ENCODE results near the gene JCAD.

JCAD gene

DNA sequence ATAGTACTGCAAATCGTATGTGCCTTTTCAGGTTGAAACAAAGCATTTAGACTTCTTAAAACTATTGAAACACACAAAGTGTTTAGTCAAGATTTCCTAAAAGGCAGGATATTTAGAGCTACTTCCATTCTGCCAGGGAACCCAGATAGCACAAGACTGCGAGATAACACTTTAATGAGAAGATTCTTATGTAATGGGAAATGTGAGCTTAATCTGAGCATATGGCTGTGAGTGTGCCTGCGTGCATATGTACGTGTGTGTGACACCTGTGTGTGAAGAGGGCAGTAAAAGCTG, 14.3 kb upstream of the JCAD start:
- no peak for DNase-seq

DNA sequence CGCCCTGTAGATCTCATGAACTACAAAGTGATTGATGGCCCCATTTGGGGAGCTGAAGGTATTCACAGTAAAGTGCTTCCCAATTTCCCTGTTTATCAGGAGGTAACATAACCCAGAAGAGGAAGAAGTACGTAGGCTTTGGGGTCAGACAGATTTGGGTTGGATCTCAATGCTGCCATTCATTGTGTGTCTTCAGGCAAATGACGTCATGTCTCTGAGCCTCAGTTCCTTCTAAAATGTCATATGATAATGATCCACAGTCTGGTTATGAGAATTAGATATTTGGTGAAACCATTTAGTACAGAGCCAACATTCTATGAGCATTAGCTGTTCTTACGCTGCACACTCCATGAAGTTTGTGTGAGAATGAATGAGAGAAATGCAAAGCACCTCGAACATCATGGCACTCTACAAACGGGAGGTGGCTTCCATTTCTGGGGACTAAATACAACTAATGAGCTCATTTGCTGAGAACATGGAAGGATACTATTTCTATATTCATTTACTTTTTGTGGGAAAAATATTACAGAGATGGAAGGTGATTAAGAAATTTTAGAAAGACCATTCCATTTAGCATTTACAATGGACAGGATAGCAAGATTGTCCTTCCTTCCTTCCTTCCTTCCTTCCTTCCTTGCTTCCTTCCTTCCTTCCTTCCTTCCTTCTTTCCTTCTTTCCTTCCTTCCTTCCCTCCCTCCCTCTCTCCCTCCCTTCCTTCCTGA, 13.8 kb upstream of the JCAD start:
- no peak for DNase-seq

GRCh38 chr10:30072068-30072467, 12.7 kb upstream of the JCAD start:
- DNase-seq, result no peak

GRCh38 chr10:30070001-30070685, 10.8 kb upstream of the JCAD start:
- DNase-seq, result no peak

GRCh38 chr10:30068492-30069223, 9.3 kb upstream of the JCAD start:
- DNase-seq, result no peak

GRCh38 chr10:30063099-30063498, 3.7 kb upstream of the JCAD start:
- DNase-seq, result no peak

GRCh38 chr10:30062582-30062981, 3.2 kb upstream of the JCAD start:
- no peak for DNase-seq

DNA sequence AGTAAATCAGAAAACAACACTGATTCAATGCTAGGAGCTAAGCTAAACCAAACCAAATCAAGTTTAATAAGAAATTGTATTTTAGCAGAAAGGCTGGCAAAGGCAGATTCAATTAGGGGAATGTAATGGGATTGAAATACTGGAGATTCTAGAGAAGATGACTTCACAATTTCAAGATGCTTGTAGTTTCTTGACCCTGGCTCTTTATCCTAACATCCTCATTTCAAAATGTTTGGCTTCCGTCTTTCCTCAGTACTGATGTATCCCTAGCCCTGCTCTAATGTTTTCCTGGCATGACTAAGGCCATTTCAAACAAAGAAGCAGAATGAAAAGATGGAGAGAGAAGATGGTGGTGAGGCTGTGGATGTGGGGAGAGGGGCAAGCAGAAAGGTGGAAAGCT, 2.7 kb upstream of the JCAD start:
- no peak for DNase-seq

- DNase-seq, result no peak
Observed at GRCh38 chr10:30058570-30059132, 735 bp downstream of the JCAD start.

DNA sequence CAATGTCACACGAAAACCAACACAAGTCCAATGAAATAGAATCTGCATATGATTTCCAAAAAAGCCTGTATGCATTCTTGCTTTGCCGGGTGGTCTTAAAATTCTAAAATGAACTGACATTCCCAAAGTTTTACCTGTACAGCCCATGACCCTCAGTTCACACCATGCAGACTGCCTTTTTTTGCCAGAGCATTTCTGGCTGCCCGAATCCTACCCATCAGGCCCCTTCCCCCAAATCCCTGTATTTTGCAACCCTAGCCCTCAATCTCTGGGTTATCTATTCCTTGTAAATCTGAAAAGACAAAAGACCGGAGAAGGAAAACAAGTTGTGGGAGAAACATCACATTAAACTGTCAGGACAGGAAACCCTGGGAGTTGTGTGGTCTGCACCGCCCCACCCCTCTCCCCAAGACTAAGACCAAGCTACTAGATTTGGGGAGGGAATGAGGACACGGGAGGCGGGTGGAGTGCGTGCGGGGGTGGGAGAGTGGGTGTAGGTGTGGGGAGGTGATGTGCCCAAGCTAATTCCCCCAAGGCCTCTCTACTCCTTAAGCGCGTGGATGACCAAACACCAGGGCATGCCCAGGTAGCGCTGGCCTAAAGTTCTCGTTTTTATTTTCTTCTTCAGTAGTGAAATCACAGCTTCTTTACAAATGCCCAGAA, 1.4 kb downstream of the JCAD start:
- DNase-seq, result no peak

DNA sequence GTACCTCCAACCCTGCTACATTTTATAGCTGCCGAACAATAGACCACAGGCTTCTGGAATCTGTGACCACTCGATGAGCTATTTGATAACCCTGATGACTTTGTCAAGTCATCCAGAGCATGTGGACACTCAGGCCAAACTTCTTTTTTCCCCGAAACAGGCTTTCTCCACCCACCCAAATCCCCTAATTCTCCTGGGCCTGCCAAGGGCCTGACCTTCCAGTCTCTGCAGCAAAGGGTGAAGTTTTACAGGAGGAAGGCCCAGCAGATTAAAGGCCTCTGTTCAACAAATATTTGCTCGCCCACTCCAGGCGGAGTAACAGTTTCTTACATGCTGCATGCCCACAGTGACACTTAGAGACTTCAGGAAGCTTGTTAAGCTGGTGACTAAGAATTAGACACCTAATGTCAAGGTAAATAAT, 2.0 kb downstream of the JCAD start:
- DNase-seq, result no peak

DNA sequence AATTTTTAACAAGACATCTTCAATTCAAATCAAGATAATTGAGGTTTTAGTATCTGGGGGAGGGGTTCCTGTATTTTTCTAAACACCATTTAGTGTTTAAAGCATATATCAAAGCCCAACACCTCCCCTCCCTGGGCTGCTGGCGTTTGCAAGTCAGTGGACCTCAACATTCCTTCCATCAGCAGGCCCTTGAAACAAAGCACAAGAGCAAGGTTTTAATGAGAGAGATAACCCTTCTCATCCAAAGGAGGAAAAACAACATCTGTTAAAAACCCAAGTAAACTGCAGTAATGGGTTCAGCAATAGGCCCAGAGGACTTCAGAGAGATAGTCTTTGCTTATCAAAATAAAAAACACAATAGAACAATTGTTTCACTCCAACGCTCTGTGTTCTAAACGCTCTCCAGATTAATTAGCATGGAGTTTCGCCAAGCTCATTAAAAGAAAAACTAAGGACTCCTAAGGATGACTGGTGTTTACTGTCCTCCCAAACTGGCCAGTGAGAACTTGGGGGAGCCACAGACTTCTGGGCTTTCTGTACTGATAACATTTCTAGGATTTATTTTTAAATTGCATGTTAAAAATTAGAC, 2.5 kb downstream of the JCAD start:
- no peak for DNase-seq

- DNase-seq, result no peak
Observed at GRCh38 chr10:30056281-30056680, 3.1 kb downstream of the JCAD start.

DNA sequence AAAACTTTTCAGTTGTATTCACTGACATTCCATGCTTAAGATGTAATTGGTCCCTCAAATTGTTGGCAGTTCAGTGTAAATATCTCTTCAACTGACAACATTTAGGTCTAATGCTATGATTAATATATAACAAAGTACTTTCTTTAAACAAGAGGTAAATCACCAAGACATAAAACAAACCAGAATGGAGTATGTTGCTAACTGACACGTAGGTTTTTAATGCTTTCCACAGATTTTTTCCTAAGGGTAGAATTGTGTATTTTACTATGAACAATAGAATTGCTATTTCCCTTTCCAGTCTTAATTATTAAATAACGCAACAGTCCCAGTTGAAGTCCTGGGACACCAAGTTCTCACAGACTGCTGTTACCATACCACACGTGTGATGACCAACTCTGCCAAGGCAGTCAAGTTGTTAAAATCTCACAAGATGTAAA, 4.1 kb downstream of the JCAD start:
- DNase-seq, result no peak

GRCh38 chr10:30052062-30052461, 7.3 kb downstream of the JCAD start:
- no peak for DNase-seq

DNA sequence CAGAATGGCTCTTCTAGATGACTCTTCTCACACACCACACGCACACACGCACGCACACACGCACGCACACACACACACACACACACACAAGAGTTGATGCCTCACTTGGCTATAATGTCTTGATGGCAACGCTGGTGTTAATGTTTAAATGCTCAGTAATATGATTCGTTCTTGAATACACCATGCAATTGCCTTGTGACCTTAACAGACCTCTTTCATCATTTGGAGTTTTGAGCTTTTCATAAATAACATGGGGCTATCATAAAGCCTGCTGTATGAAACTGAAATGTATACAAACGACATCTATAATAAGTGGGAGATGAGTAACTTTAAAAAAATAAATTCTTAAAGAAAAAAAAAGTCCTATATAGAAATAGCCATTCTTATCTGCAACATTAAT, 8.2 kb downstream of the JCAD start:
- DNase-seq, result no peak

- DNase-seq, result no peak
Observed at GRCh38 chr10:30050411-30050810, 9.0 kb downstream of the JCAD start.

GRCh38 chr10:30048768-30049517, 10.4 kb downstream of the JCAD start:
- no peak for DNase-seq

- no peak for DNase-seq
Observed at GRCh38 chr10:30047924-30048531, 11.4 kb downstream of the JCAD start.

DNA sequence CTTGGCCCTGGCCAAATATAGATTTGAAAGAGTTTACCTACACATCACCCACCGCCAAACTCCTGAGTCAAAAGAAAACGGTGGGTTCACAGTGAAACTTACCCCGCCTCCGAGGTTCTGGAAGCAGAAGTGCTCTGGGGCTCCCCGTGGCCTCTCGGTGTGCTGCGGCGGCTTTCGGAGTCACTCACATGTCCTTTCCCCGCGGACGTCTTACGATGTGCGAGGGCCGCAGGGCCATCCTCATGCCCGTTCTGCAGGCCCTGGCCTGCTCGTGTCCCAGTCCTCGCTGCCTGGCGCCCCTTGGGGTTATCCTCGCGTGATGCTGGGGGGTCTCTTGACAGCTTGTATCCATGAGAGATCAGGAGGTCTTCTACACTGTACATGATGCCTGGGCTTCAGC, 12.0 kb downstream of the JCAD start:
- no peak for DNase-seq

DNA sequence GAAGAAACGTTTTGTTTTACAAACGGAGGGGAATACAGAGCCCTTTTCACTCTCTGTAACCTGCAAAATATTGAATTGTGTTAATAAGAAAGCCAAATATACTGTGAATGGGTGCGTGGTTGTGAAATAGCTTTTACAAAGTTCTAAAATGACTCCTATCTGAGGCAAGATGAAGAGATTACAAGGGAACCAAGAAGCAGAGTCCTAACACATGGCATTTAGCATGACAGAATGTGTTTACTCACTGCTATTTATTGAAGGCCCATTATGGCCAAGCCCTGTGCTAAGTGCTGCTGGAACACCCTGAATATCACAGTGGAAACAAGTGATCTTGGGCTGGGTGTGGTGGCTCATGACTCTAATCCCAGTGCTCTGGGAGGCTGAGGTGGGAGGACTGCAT, 12.9 kb downstream of the JCAD start:
- DNase-seq, result no peak

GRCh38 chr10:30045961-30046360, 13.4 kb downstream of the JCAD start:
- DNase-seq, result no peak
